Activated T-cell treated with anti-CD3 and anti-CD28 coated beads, Interleukin-2, amount 50 U/mL, for 4 hours (primary cell): Measurements from ENCODE around the gene SSTR4. TPM values are rescaled to one million over a fixed set of nuclear protein-coding genes. Genes with fewer than 3 reads are reported as not detected.
"Not testable (repeated sequence)": the region's sequence is repeated elsewhere in the genome, so short reads cannot be mapped to it uniquely, and the experiment has no call there.

ENCODE experiments used
- ATAC-seq, 2 donors: fragments of 200-7000 bp; cut with Tn5 transposase; one replicate each; pipeline ENCODE4 v1.10.0; 2021
- DNase-seq: peaks from one replicate; pipeline ENCODE4 v3.0.0-alpha.2; 2020
- H3K27me3 Mint-ChIP-seq: one replicate; pipeline ENCODE4 v1.8.0; 2021; ENCODE audit warnings: low read depth, mixed read lengths
- H3K36me3 Mint-ChIP-seq: one replicate; pipeline ENCODE4 v1.8.0; 2022; ENCODE audit warnings: mixed read lengths; ENCODE audit not compliant: insufficient read depth
- H3K4me1 Mint-ChIP-seq: one replicate; pipeline ENCODE4 v1.8.0; 2021; ENCODE audit warnings: low read depth, mixed read lengths
- H3K4me3 Mint-ChIP-seq: one replicate; pipeline ENCODE4 v1.8.0; 2021; ENCODE audit warnings: mild to moderate bottlenecking, moderate library complexity, mixed read lengths
- H3K9me3 Mint-ChIP-seq: one replicate; pipeline ENCODE4 v1.8.0; 2021; ENCODE audit warnings: mixed read lengths
- total RNA-seq, 3 donors: library from RNA; stranded (reverse); gene quantifications; one replicate each; pipeline ENCODE4 v1.2.1, GENCODE V29; 2021

SSTR4 gene
- total RNA-seq = not detected

GRCh38 chr20:23034721-23035671 is at the start of gene SSTR4:
Gene SSTR4, plus strand, starts transcription at chr20:23035312. Its CDS starts 172 bp downstream, at chr20:23035484.
- Mint-ChIP-seq H3K4me3 (no peak within 1 kb of the TSS), H3K36me3 (no peaks in the 10 kb centered on the region), H3K27me3 (peaks cover 25% of the 10 kb centered on the region), H3K4me1 (no peaks in the 10 kb centered on the region), H3K9me3 (no peaks in the 10 kb centered on the region)
- DNase-seq (no peak), ATAC-seq (peak in 1 of 2 donors; percentile 9)

- DNase-seq (no peak), ATAC-seq (no peak)
- H3K4me3 Mint-ChIP-seq = no peak overlapping the region
- no peaks in the 10 kb centered on the region for H3K36me3 Mint-ChIP-seq
- H3K4me1 Mint-ChIP-seq = no peaks in the 10 kb centered on the region
- H3K27me3 Mint-ChIP-seq = peaks cover 3% of the 10 kb centered on the region
- no peaks in the 10 kb centered on the region for H3K9me3 Mint-ChIP-seq
Observed at GRCh38 chr20:22986601-22987000, 48.5 kb upstream of the SSTR4 start.

- not testable (repeated sequence) for ATAC-seq, H3K4me3 Mint-ChIP-seq, H3K27me3 Mint-ChIP-seq, H3K4me1 Mint-ChIP-seq, DNase-seq, H3K9me3 Mint-ChIP-seq, H3K36me3 Mint-ChIP-seq
Observed at GRCh38 chr20:22991424-22991823, 43.7 kb upstream of the SSTR4 start.

GRCh38 chr20:22993823-22994222 is 41.3 kb upstream of the SSTR4 start:
- Mint-ChIP-seq H3K36me3 (no peaks in the 10 kb centered on the region), H3K4me1 (no peaks in the 10 kb centered on the region), H3K27me3 (no peaks in the 10 kb centered on the region), H3K4me3 (no peak overlapping the region), H3K9me3 (no peaks in the 10 kb centered on the region)
- ATAC-seq (no peak), DNase-seq (no peak)

- Mint-ChIP-seq H3K27me3 (no peaks in the 10 kb centered on the region), H3K4me3 (no peak overlapping the region), H3K4me1 (no peaks in the 10 kb centered on the region), H3K36me3 (no peaks in the 10 kb centered on the region), H3K9me3 (no peaks in the 10 kb centered on the region)
- DNase-seq (no peak), ATAC-seq (no peak)
Observed at GRCh38 chr20:22995923-22996322, 39.2 kb upstream of the SSTR4 start.

- H3K4me3 Mint-ChIP-seq = no peak overlapping the region
- H3K36me3 Mint-ChIP-seq = no peaks in the 10 kb centered on the region
- H3K9me3 Mint-ChIP-seq = no peaks in the 10 kb centered on the region
- no peaks in the 10 kb centered on the region for H3K27me3 Mint-ChIP-seq
- DNase-seq (no peak), ATAC-seq (no peak)
- no peaks in the 10 kb centered on the region for H3K4me1 Mint-ChIP-seq
Observed at GRCh38 chr20:22998476-22998875, 36.6 kb upstream of the SSTR4 start.

GRCh38 chr20:22999756-23000155 is 35.4 kb upstream of the SSTR4 start:
- DNase-seq = no peak
- Mint-ChIP-seq H3K4me3 (no peak overlapping the region), H3K9me3 (no peaks in the 10 kb centered on the region), H3K4me1 (no peaks in the 10 kb centered on the region), H3K36me3 (no peaks in the 10 kb centered on the region), H3K27me3 (no peaks in the 10 kb centered on the region)
- no peak for ATAC-seq

GRCh38 chr20:23000232-23000947 is 34.7 kb upstream of the SSTR4 start:
- Mint-ChIP-seq H3K36me3 (no peaks in the 10 kb centered on the region), H3K9me3 (no peaks in the 10 kb centered on the region), H3K27me3 (no peaks in the 10 kb centered on the region), H3K4me1 (no peaks in the 10 kb centered on the region), H3K4me3 (no peak overlapping the region)
- DNase-seq = no peak
- ATAC-seq = no peak

- H3K4me1 Mint-ChIP-seq = no peaks in the 10 kb centered on the region
- H3K36me3 Mint-ChIP-seq = no peaks in the 10 kb centered on the region
- H3K4me3 Mint-ChIP-seq = no peak overlapping the region
- DNase-seq (no peak), ATAC-seq (no peak)
- no peaks in the 10 kb centered on the region for H3K27me3 Mint-ChIP-seq
- H3K9me3 Mint-ChIP-seq = no peaks in the 10 kb centered on the region
Observed at GRCh38 chr20:23002276-23002675, 32.8 kb upstream of the SSTR4 start.

- Mint-ChIP-seq H3K27me3 (no peaks in the 10 kb centered on the region), H3K4me3 (no peak overlapping the region), H3K4me1 (no peaks in the 10 kb centered on the region), H3K36me3 (no peaks in the 10 kb centered on the region), H3K9me3 (no peaks in the 10 kb centered on the region)
- no peak for ATAC-seq
- no peak for DNase-seq
Observed at GRCh38 chr20:23003077-23003635, 32.0 kb upstream of the SSTR4 start.

GRCh38 chr20:23003881-23004460 is 31.1 kb upstream of the SSTR4 start:
- DNase-seq (no peak), ATAC-seq (no peak)
- Mint-ChIP-seq H3K4me1 (no peaks in the 10 kb centered on the region), H3K4me3 (no peak overlapping the region), H3K9me3 (no peaks in the 10 kb centered on the region), H3K36me3 (no peaks in the 10 kb centered on the region), H3K27me3 (no peaks in the 10 kb centered on the region)

GRCh38 chr20:23005776-23006175 is 29.3 kb upstream of the SSTR4 start:
- H3K4me3 Mint-ChIP-seq = no peak overlapping the region
- DNase-seq (no peak), ATAC-seq (no peak)
- H3K4me1 Mint-ChIP-seq = no peaks in the 10 kb centered on the region
- H3K27me3 Mint-ChIP-seq = no peaks in the 10 kb centered on the region
- H3K36me3 Mint-ChIP-seq = no peaks in the 10 kb centered on the region
- H3K9me3 Mint-ChIP-seq = no peaks in the 10 kb centered on the region

GRCh38 chr20:23007462-23007861 is 27.6 kb upstream of the SSTR4 start:
- H3K4me1 Mint-ChIP-seq = no peaks in the 10 kb centered on the region
- DNase-seq = no peak
- H3K4me3 Mint-ChIP-seq = no peak overlapping the region
- ATAC-seq = no peak
- H3K36me3 Mint-ChIP-seq = no peaks in the 10 kb centered on the region
- H3K9me3 Mint-ChIP-seq = no peaks in the 10 kb centered on the region
- no peaks in the 10 kb centered on the region for H3K27me3 Mint-ChIP-seq

GRCh38 chr20:23007886-23008655 is 27.0 kb upstream of the SSTR4 start:
- no peaks in the 10 kb centered on the region for H3K9me3 Mint-ChIP-seq
- ATAC-seq (no peak), DNase-seq (no peak)
- no peaks in the 10 kb centered on the region for H3K36me3 Mint-ChIP-seq
- H3K27me3 Mint-ChIP-seq = no peaks in the 10 kb centered on the region
- no peak overlapping the region for H3K4me3 Mint-ChIP-seq
- no peaks in the 10 kb centered on the region for H3K4me1 Mint-ChIP-seq
